Lower lobe of right lung (tissue), 2 donors: Measurements from ENCODE around the gene CMTM7. TPM values are rescaled to one million over a fixed set of nuclear protein-coding genes. Genes with fewer than 3 reads are reported as not detected.
A peak's percentile ranks its signal among the peaks of the same experiment; 100 is the strongest.
"Not testable (repeated sequence)": the region's sequence is repeated elsewhere in the genome, so short reads cannot be mapped to it uniquely, and the experiment has no call there.

Experiments
- ATAC-seq, 2 donors: fragments of 200-7000 bp; cut with Tn5 transposase; one replicate each; pipeline ENCODE4 v1.9.1; 2020 to 2022; ENCODE audit warnings: mild to moderate bottlenecking in 2 of 2, moderate library complexity in 2 of 2
- DNase-seq: peaks from one replicate; pipeline ENCODE4 v3.0.0-alpha.2; 2020
- H3K27ac ChIP-seq: fragments of 200-600 bp; one replicate; pipeline ENCODE4 v1.8.0; 2022
- H3K27me3 ChIP-seq: fragments of 200-600 bp; one replicate; pipeline ENCODE4 v1.8.0; 2022; ENCODE audit warnings: low read depth
- H3K36me3 ChIP-seq: fragments of 200-600 bp; one replicate; pipeline ENCODE4 v1.8.0; 2022; ENCODE audit warnings: mild to moderate bottlenecking
- H3K4me1 ChIP-seq: fragments of 200-600 bp; one replicate; pipeline ENCODE4 v1.8.0; 2022
- H3K4me3 ChIP-seq: fragments of 200-600 bp; one replicate; pipeline ENCODE4 v1.8.0; 2022; ENCODE audit warnings: mild to moderate bottlenecking
- H3K9me3 ChIP-seq: fragments of 200-600 bp; one replicate; pipeline ENCODE4 v1.8.0; 2022
- intact Hi-C: fragments of 100-400 bp; cut with DNase I; formaldehyde crosslinking; loops from one replicate; pipeline ENCODE4 v1.11.0; 2022
- total RNA-seq: library from RNA; stranded (reverse); fragmentation: NEBNext Ultra II Directional; extraction: Animal tissue kit (Norgen Biotek cat#: 25700); gene quantifications from one replicate; pipeline ENCODE4 v1.2.1, GENCODE V29; 2021
- TF ChIP-seq, protein P1 (sequence below): fragments of 200-600 bp; IDR thresholded peaks from one replicate; pipeline ENCODE4 v1.8.0; 2022; ENCODE audit warnings: antibody characterized with exemption, mild to moderate bottlenecking
- donor health status: DM: no; HTN: yes; CAD: no; lungs with severe emphysema.

The CMTM7 gene
- total RNA-seq, 1 donor from 2014 or later, result 49.9 TPM

DNA sequence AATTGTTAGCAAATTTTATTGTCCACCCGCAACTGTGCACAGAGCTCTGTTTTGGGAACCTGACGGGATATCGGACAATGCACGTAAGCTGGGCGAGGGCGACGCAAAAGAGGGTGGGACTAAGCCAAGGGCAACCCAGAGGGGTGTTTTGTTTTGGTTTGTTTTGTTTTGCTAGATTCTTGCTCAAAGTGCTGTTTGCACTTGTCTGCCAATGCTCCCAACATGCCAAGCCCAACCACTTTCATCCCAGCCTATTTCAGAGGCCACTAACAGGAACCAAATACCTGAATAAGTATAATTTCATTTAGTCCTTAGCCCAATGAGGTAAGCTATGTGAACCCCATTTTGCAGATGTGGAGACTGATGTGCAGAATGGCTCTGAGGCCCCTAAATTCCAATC lies 9.7 kb upstream of the CMTM7 start:
- no peaks in the 10 kb centered on the region for H3K9me3 ChIP-seq
- TF ChIP-seq, protein P1, sequence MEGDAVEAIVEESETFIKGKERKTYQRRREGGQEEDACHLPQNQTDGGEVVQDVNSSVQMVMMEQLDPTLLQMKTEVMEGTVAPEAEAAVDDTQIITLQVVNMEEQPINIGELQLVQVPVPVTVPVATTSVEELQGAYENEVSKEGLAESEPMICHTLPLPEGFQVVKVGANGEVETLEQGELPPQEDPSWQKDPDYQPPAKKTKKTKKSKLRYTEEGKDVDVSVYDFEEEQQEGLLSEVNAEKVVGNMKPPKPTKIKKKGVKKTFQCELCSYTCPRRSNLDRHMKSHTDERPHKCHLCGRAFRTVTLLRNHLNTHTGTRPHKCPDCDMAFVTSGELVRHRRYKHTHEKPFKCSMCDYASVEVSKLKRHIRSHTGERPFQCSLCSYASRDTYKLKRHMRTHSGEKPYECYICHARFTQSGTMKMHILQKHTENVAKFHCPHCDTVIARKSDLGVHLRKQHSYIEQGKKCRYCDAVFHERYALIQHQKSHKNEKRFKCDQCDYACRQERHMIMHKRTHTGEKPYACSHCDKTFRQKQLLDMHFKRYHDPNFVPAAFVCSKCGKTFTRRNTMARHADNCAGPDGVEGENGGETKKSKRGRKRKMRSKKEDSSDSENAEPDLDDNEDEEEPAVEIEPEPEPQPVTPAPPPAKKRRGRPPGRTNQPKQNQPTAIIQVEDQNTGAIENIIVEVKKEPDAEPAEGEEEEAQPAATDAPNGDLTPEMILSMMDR, result no peak
- no peaks in the 10 kb centered on the region for H3K36me3 ChIP-seq
- H3K27me3 ChIP-seq, result no peaks in the 10 kb centered on the region
- no peak overlapping the region for H3K4me3 ChIP-seq
- DNase-seq (no peak), ATAC-seq (no peak)
- no peak overlapping the region for H3K27ac ChIP-seq
- H3K4me1 ChIP-seq, result no peaks in the 10 kb centered on the region
- intact Hi-C loops, result no loop called here

DNA sequence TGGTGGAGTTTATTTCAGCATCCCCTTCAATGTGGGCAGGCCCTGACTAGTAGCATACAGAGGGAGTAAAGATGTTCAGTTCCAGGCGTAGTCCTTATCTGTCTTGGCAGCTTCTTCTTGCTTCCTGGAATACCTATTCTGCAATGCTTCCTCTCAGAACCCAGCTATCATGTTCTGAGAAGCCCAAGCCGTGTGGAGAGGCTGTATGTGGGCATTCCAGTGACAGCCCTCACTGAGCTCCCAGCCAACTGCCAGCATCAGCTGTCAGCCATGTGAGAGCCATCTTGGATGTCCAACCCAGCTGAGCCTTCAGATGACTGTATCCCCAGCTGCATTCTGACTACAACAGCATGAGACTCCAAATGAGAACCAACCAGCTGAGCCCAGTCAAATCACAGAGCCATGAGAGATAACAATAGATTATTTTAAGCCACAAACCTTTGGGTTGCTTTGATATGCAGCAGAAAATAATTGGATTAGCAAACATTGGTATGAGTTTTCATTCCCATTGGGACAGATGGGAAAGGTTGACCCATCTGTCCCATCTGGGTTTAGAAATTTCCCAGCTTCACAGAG lies 8.4 kb upstream of the CMTM7 start:
- Histone ChIP-seq H3K4me3 (no peak overlapping the region), H3K9me3 (no peaks in the 10 kb centered on the region), H3K27ac (no peak overlapping the region), H3K36me3 (no peaks in the 10 kb centered on the region), H3K27me3 (no peaks in the 10 kb centered on the region), H3K4me1 (no peaks in the 10 kb centered on the region)
- ATAC-seq (no peak), DNase-seq (no peak)
- TF ChIP-seq, protein P1, result no peak
- intact Hi-C loops, result no loop called here

DNA sequence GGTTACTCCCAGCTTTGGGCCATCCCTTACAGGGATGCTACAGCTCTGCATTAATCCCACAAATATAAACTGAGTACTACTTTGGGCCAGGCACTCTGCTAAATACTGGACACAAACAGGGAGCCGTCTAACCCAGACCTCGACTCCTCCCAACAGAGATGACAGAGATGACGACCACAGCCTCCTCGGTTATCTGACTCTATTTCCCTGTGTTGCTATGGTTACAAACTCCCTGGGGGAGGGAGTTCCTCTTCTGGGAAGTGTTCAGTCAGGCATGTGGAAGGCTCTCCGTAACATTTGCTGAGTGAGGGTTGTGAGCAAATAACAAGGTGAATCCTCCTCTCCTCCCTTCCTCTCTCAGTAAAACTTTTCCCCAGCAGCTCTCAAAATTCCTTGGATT lies 6.7 kb upstream of the CMTM7 start:
- peak; percentile 59 to 80 for ATAC-seq
- Histone ChIP-seq H3K27ac (no peak overlapping the region), H3K9me3 (no peaks in the 10 kb centered on the region), H3K36me3 (no peaks in the 10 kb centered on the region), H3K27me3 (no peaks in the 10 kb centered on the region), H3K4me1 (no peaks in the 10 kb centered on the region), H3K4me3 (no peak overlapping the region)
- TF ChIP-seq, protein P1, result no peak
- DNase-seq, result no peak
- intact Hi-C loops, result no loop called here

DNA sequence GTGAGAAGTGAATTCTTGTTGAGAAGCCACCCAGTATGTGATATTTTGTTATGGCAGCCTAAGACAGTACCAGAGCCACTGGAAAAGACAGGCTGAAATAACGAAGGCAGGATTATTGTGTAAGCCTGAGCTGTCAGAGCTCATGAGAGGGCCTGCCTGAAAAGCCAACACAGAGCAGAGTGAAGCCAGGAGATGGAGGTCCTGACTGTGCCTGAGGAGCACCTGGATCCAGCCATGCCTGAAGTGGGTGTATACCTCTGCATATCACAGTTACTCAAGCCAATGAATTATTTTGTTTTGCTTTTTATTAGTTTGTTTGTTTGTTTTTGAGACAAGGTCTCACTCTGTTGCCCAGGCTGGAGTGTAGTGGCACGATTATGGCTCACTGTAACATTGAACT lies 4.1 kb upstream of the CMTM7 start:
- DNase-seq (no peak), ATAC-seq (no peak)
- Histone ChIP-seq H3K27ac (no peak overlapping the region), H3K9me3 (no peaks in the 10 kb centered on the region), H3K4me1 (peaks cover 8% of the 10 kb centered on the region), H3K36me3 (no peaks in the 10 kb centered on the region), H3K27me3 (no peaks in the 10 kb centered on the region), H3K4me3 (no peak overlapping the region)
- TF ChIP-seq, protein P1, result no peak
- intact Hi-C loops, result no loop called here

DNA sequence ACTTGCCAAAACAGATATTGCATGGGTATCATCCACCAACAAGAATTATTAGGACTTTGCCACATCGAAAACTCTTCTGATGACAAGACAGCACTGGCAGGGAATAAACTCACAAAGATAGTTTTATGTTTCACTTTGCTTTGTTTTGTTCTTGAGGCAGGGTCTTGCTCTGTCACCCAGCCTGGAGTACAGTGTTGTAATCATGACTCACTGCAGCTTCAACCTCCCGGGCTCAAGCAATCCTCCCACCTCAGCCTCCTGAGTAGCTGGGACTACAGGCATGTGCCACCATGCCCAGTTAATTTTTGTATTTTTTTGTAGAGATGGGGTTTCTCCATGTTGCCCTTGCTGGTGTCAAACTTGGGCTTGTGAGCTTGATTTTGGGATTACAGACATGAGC lies 2.1 kb upstream of the CMTM7 start:
- H3K9me3 ChIP-seq, H3K27ac ChIP-seq, DNase-seq, ATAC-seq, H3K27me3 ChIP-seq, intact Hi-C loops, H3K36me3 ChIP-seq, H3K4me3 ChIP-seq: not testable (repeated sequence)
- H3K4me1 ChIP-seq, result peaks cover 17% of the 10 kb centered on the region

DNA sequence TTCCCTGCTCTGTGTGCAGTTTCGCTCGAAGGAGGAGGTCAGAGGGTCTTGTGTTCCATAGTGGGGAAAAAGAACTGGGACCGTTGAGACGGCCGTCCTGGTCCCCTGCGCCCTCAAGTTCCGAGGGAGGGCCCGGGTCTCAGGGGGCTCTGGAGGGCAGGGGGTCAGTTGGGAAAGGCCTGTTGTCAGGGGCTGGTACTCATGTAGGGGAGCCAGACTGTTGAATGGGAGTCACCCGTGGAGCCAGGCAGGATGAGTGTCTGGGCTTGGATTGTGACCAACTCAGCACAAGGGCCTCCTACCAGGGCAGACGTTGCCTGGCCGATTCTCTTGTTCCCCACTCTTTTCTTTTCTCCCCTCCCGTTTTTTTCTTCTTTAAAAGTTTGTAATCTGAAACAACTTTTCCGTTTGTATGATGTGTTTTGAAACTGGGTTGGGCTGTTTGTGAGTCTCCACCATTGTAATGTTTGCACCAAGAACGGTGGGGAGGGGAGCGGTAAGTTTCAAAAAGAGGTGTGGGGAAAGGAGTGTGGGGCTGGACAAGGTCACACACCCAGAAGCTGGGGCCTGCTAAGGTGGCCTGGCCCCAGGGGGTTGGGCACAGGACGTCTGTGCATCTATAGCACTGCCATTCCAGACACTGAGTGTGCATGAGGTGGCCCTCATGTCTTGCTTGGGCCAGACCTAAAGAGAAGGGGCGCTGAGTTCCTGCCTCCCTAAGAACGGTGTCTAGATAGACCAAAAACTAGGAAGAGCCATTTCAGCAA lies 1.1 kb downstream of the CMTM7 start:
- no peaks in the 10 kb centered on the region for H3K36me3 ChIP-seq
- peak overlapping the region; percentile 91 for H3K4me3 ChIP-seq
- no peaks in the 10 kb centered on the region for H3K9me3 ChIP-seq
- DNase-seq (peak; percentile 70), ATAC-seq (peak; percentile 79 to 82)
- intact Hi-C loops, result loop anchor here (10.0 kb wide), 1 partner anchor 72 kb away; no protein-coding TSS in a partner anchor
- H3K27ac ChIP-seq, result peak overlapping the region; percentile 94
- peaks cover 20% of the 10 kb centered on the region for H3K4me1 ChIP-seq
- H3K27me3 ChIP-seq, result no peaks in the 10 kb centered on the region
- TF ChIP-seq, protein P1, result no peak
